MM.1S (cell line): ENCODE results near the gene LEF1.

ENCODE experiments used
- DNase-seq: peaks from one replicate; pipeline ENCODE4 v3.0.0-alpha.2; 2015
- H2AFZ ChIP-seq: fragments of 300-600 bp; sonication (generic); 2 replicates; pipeline ENCODE4 v1.6.0; 2016; ENCODE audit warnings: antibody characterized with exemption, low read length
- H3F3A ChIP-seq: fragments of 300-600 bp; sonication (generic); 2 replicates; pipeline ENCODE4 v1.6.1; 2016; ENCODE audit warnings: mild to moderate bottlenecking, antibody characterized with exemption, low read length, moderate library complexity, mixed read lengths; ENCODE audit not compliant: insufficient read depth
- H3K27ac ChIP-seq: fragments of 300-600 bp; sonication (generic); 2 replicates; pipeline ENCODE4 v1.5.1; 2016; ENCODE audit warnings: mild to moderate bottlenecking, low read length
- H3K27me3 ChIP-seq: fragments of 300-600 bp; sonication (generic); replicated peaks from 2 replicates; pipeline ENCODE4 v1.6.0; 2016; ENCODE audit warnings: low read length; ENCODE audit not compliant: insufficient read depth
- H3K36me3 ChIP-seq: fragments of 300-600 bp; sonication (generic); replicated peaks from 2 replicates; pipeline ENCODE4 v1.6.1; 2016; ENCODE audit warnings: mild to moderate bottlenecking, low read length, mixed read lengths; ENCODE audit not compliant: insufficient read depth
- H3K4me1 ChIP-seq: fragments of 300-600 bp; sonication (generic); 2 replicates; pipeline ENCODE4 v1.6.1; 2016; ENCODE audit warnings: low read length, mixed read lengths
- H3K4me2 ChIP-seq: fragments of 300-600 bp; sonication (generic); 2 replicates; pipeline ENCODE4 v1.6.0; 2016; ENCODE audit warnings: low read depth, low read length
- H3K4me3 ChIP-seq: fragments of 300-600 bp; sonication (generic); 2 replicates; pipeline ENCODE4 v1.5.1; 2016; ENCODE audit warnings: low read length, mixed read lengths
- H3K79me2 ChIP-seq: fragments of 300-600 bp; sonication (generic); 2 replicates; pipeline ENCODE4 v1.6.1; 2016; ENCODE audit warnings: mixed run types, low read length, mixed read lengths
- H3K9ac ChIP-seq: fragments of 300-600 bp; sonication (generic); 2 replicates; pipeline ENCODE4 v1.6.1; 2016; ENCODE audit warnings: low read length, mixed read lengths
- H3K9me2 ChIP-seq: fragments of 300-600 bp; sonication (generic); replicated peaks from 2 replicates; pipeline ENCODE4 v1.6.1; 2016; ENCODE audit warnings: mild to moderate bottlenecking, low read length, mixed read lengths; ENCODE audit not compliant: insufficient read depth
- H3K9me3 ChIP-seq: fragments of 300-600 bp; sonication (generic); replicated peaks from 2 replicates; pipeline ENCODE4 v1.6.1; 2016; ENCODE audit warnings: mild to moderate bottlenecking, low read length, mixed read lengths; ENCODE audit not compliant: insufficient read depth
- H4K20me1 ChIP-seq: fragments of 300-600 bp; sonication (generic); 2 replicates; pipeline ENCODE4 v1.6.1; 2016; ENCODE audit warnings: mild to moderate bottlenecking, low read length, moderate library complexity, mixed read lengths; ENCODE audit not compliant: insufficient read depth
- EZH2 ChIP-seq: fragments of 300-600 bp; sonication (generic); optimal IDR thresholded peaks from 2 replicates; pipeline ENCODE3; 2017; ENCODE audit warnings: low read depth, mild to moderate bottlenecking, antibody characterized with exemption, low read length, mixed read lengths
- EZH2phosphoT487 ChIP-seq: fragments of 300-600 bp; sonication (generic); IDR thresholded peaks from 2 replicates; pipeline ENCODE4 v1.6.1; 2018; ENCODE audit warnings: antibody characterized with exemption, low read length
- TF ChIP-seq, protein P1 (sequence below): fragments of 300-600 bp; sonication (generic); IDR thresholded peaks from 2 replicates; pipeline ENCODE4 v1.5.1; 2016; ENCODE audit warnings: antibody characterized with exemption, low read length, mixed read lengths

Gene LEF1

DNA sequence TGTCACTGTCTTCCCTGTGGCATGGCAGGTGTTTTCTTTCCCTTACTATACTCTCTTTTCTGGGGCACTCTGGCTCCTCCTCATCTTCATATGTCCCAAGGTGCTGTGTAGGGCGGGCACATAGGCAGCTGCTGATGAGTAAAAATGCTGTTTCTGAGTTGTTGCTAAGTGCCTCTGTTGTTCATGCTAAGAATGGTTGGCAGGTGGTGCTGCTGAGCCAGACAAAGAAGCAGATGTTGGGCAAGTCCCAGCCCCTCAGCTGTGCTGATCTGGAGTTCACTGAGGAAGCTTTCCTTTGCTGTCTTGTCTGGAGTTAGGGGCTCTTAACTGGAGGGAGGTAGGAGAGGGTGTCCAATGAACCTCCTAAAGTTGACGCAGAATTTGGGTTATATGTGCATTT lies 138.4 kb downstream of the LEF1 start:
- peaks cover 16% of the 10 kb centered on the region for H3F3A ChIP-seq
- H3K27ac ChIP-seq: peak overlapping the region; percentile 59; the same call in 1 of the 2 replicates
- peaks cover 5% of the 10 kb centered on the region; the same call in 1 of the 2 replicates for H3K79me2 ChIP-seq
- no peaks in the 10 kb centered on the region for H4K20me1 ChIP-seq
- 0 out of 2 replicates have a peak overlapping the region, but pooled peaks have one; percentile 1 for H3K4me2 ChIP-seq
- no peaks in the 10 kb centered on the region for H3K27me3 ChIP-seq
- H3K9me3 ChIP-seq: no peaks in the 10 kb centered on the region
- no peak overlapping the region; the same call in 1 of the 2 replicates for H3K9ac ChIP-seq
- TF ChIP-seq EZH2: no peak
- no peak for TF ChIP-seq EZH2phosphoT487
- TF ChIP-seq, protein P1, sequence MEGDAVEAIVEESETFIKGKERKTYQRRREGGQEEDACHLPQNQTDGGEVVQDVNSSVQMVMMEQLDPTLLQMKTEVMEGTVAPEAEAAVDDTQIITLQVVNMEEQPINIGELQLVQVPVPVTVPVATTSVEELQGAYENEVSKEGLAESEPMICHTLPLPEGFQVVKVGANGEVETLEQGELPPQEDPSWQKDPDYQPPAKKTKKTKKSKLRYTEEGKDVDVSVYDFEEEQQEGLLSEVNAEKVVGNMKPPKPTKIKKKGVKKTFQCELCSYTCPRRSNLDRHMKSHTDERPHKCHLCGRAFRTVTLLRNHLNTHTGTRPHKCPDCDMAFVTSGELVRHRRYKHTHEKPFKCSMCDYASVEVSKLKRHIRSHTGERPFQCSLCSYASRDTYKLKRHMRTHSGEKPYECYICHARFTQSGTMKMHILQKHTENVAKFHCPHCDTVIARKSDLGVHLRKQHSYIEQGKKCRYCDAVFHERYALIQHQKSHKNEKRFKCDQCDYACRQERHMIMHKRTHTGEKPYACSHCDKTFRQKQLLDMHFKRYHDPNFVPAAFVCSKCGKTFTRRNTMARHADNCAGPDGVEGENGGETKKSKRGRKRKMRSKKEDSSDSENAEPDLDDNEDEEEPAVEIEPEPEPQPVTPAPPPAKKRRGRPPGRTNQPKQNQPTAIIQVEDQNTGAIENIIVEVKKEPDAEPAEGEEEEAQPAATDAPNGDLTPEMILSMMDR: peak; percentile 87
- peak; percentile 88 for DNase-seq
- H3K4me1 ChIP-seq: peaks cover 61% of the 10 kb centered on the region
- no peaks in the 10 kb centered on the region for H3K9me2 ChIP-seq
- no peaks in the 10 kb centered on the region for H3K36me3 ChIP-seq
- H2AFZ ChIP-seq: no peak overlapping the region
- H3K4me3 ChIP-seq: no peak overlapping the region

DNA sequence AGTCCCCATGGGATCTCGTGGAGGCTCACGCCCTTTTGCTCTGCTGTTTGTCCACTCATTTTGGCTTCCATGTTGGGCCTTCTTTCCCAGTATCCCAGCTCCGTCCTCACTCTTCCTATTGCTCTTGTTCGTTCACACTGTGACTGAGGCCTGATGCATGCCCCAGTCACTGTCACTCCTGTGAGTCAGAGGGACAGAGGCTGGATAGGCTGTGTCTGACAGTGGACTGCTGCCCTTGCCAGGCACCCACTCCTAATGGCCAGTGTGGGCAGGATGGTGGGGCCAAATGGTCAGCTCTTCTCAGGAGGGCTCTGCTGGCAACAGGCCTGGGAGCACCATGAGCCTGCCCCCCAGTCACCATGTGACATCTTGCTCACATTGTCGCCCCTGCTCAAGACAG lies 139.0 kb downstream of the LEF1 start:
- no peak for TF ChIP-seq EZH2
- no peak for TF ChIP-seq EZH2phosphoT487
- TF ChIP-seq, protein P1: no peak

DNA sequence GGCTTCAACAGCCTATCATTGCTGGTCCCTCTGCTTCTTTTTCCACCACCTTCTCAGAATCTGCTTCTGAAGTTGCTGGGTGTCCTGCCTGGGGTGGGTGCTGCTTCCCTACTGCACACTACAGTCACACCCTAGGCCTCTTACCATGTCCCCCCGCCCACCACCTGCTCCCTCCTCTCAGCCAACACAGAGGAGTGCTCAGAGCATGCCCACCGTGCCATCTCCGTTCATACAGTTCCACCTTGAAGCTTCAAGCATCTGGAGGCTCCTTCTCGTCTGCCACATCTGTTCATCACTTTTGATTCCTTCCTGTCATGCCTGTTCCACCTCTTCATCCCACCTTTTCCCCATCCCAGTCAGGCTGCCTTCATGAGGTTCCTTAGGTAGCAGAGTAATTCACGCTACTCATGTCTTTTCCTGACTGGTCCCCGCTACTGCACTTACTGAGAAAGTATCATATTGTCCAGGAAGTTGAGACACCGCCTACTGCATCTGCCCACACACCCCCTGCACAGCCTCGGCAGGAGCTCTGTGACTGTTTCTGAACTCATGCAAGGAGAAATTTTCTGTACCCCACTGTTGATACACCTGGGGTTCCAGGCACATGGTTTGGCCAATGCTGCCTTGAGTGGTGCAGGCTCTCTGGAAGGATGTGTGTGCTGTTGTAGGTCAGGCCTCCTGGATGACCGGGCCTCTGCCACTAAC lies 139.6 kb downstream of the LEF1 start:
- H3K36me3 ChIP-seq: no peaks in the 10 kb centered on the region
- H3K79me2 ChIP-seq: peaks cover 5% of the 10 kb centered on the region; the same call in 1 of the 2 replicates
- H3K9me3 ChIP-seq: no peaks in the 10 kb centered on the region
- H2AFZ ChIP-seq: no peak overlapping the region
- no peak overlapping the region for H3K9ac ChIP-seq
- peaks cover 49% of the 10 kb centered on the region for H3K4me1 ChIP-seq
- H3K27ac ChIP-seq: peak overlapping the region; percentile 59; the same call in 1 of the 2 replicates
- no peaks in the 10 kb centered on the region for H3K27me3 ChIP-seq
- no peak overlapping the region for H3K4me2 ChIP-seq
- no peaks in the 10 kb centered on the region for H3K9me2 ChIP-seq
- no peak overlapping the region for H3K4me3 ChIP-seq
- peaks cover 8% of the 10 kb centered on the region; the same call in 1 of the 2 replicates for H3F3A ChIP-seq
- no peaks in the 10 kb centered on the region for H4K20me1 ChIP-seq
- TF ChIP-seq, protein P1: no peak
- TF ChIP-seq EZH2phosphoT487 (no peak), EZH2 (no peak)
- peak; percentile 52 for DNase-seq

More for the DNA sequence above, 139.0 kb downstream of the LEF1 start:
- Histone ChIP-seq H3K9me2 (no peaks in the 10 kb centered on the region), H2AFZ (no peak overlapping the region), H4K20me1 (no peaks in the 10 kb centered on the region), H3K9ac (no peak overlapping the region), H3K36me3 (no peaks in the 10 kb centered on the region), H3K27me3 (no peaks in the 10 kb centered on the region), H3K4me1 (peaks cover 55% of the 10 kb centered on the region), H3K4me3 (no peak overlapping the region), H3K79me2 (peaks cover 5% of the 10 kb centered on the region; the same call in 1 of the 2 replicates), H3K27ac (peak overlapping the region; percentile 59; the same call in 1 of the 2 replicates), H3K4me2 (0 out of 2 replicates have a peak overlapping the region, but pooled peaks have one; percentile 1), H3K9me3 (no peaks in the 10 kb centered on the region), H3F3A (peaks cover 10% of the 10 kb centered on the region)
- no peak for DNase-seq
